HUDEP-2 (cell line): ENCODE data around the gene PTPRJ.

Source experiments
- DNase-seq, 76 experiments: peaks; one replicate each; lab custom pipeline; 2025; ENCODE audit not compliant: unreplicated experiment in 76 of 76; lab: John Stamatoyannopoulos, UW

PTPRJ gene

GRCh38 chr11:48087974-48088681, 107.8 kb downstream of the PTPRJ start:
- DNase-seq: peak in 1 of 76 experiments; percentile 5

GRCh38 chr11:48088682-48089050, 108.3 kb downstream of the PTPRJ start:
- no peak for DNase-seq

GRCh38 chr11:48090174-48090573, 109.8 kb downstream of the PTPRJ start:
- DNase-seq: no peak

GRCh38 chr11:48091426-48092102, 111.2 kb downstream of the PTPRJ start:
- no peak for DNase-seq

GRCh38 chr11:48093323-48093722, 113.0 kb downstream of the PTPRJ start:
- DNase-seq: no peak

GRCh38 chr11:48093795-48094642, 113.7 kb downstream of the PTPRJ start:
- DNase-seq: no peak

- DNase-seq: no peak
Measured at GRCh38 chr11:48094643-48095339, 114.4 kb downstream of the PTPRJ start.

GRCh38 chr11:48095779-48096470, 115.6 kb downstream of the PTPRJ start:
- no peak for DNase-seq

GRCh38 chr11:48096588-48097525, 116.5 kb downstream of the PTPRJ start:
- DNase-seq: no peak

- DNase-seq: no peak
Measured at GRCh38 chr11:48098024-48098423, 117.7 kb downstream of the PTPRJ start.

GRCh38 chr11:48099916-48100446, 119.6 kb downstream of the PTPRJ start:
- no peak for DNase-seq

GRCh38 chr11:48101044-48101733, 120.8 kb downstream of the PTPRJ start:
- no peak for DNase-seq

- no peak for DNase-seq
Measured at GRCh38 chr11:48101958-48102357, 121.6 kb downstream of the PTPRJ start.

GRCh38 chr11:48103621-48104567, 123.5 kb downstream of the PTPRJ start:
- no peak for DNase-seq

GRCh38 chr11:48104568-48104924, 124.2 kb downstream of the PTPRJ start:
- no peak for DNase-seq

- no peak for DNase-seq
Measured at GRCh38 chr11:48105096-48105990, 125.0 kb downstream of the PTPRJ start.
